Measurements from ENCODE around the gene OR2A25.
"Not testable (repeated sequence)": the region's sequence is repeated elsewhere in the genome, so short reads cannot be mapped to it uniquely, and the experiment has no call there.

OR2A25 gene

DNA sequence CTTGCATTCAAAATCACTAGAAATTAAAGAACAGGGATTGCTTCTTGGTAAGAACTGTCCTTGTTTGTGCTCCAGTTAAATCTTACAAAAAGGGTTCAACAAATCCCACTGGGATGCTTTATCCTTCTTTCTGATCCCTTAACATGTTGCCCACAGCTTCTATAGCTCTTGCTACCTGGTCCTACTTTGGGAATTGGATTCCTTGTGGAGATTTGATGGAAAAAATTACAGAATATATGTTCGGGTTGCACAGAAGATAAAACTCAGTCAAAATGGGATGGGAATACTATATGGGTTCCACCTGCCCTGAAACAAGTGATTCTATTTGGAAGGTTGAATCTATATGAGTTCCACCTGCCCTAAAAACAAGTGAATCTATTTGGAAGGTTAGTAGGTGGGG, at the start of gene OR2A25:
OR2A25 (plus strand) TSS at position 301 of the 400 bp plus-strand sequence. CDS start 4,409 bp downstream, outside the sequence.
- no peak for DNase-seq (ENCODE audit: low spot score)

GRCh38 chr7:144020340-144020739, 49.3 kb upstream of the OR2A25 start:
- no peak for DNase-seq (ENCODE audit: low spot score)

DNA sequence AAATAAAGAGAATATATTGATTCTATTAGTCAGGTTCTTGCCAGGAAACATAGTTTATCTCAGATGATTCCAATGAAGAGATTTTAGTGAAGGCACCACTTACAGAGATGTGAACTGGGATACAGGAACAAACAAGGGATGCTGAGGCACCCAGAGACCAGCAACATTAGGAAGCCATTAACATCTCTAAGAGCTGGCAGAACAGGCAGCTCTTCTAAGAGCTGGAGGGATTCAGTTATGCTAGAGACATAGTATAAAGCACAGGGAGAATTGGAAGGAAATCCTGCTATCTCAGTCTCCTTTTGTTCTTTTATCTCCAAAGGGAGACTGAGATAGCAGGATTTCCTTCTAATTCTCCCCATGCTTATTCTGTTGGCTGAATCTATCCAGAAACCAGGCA, 47.4 kb upstream of the OR2A25 start:
- no peak for DNase-seq (ENCODE audit: low spot score)

DNA sequence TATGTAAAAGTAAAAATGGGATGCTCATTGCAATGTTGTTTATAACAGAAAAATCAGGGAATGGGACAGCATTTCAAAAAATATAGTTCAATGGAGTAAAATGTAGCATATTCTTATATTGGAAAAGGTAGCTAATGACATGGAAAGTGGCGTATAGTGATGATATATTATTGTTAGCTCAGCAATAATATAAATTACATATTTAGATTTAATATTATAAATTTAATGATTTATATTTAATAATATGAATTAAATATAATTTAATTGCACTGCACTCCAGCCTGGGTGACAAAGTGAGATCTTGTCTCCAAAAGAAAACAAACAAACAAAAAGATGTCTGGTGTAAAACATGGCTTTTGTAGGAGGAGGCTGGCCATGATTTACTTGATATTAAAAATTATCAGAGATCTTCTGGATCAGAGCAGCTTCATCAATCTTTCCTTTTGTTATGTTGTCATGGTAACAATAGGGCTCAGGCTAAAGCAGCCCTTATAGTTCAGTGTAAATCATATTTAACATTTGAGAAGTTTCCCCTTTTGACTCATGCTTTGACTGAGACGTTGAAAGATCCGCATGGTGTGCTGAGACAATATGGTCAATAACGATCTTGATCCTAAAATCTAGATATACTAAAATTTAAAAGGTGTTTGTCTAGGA, 46.3 kb upstream of the OR2A25 start:
- DNase-seq (ENCODE audit: low spot score): no peak

DNA sequence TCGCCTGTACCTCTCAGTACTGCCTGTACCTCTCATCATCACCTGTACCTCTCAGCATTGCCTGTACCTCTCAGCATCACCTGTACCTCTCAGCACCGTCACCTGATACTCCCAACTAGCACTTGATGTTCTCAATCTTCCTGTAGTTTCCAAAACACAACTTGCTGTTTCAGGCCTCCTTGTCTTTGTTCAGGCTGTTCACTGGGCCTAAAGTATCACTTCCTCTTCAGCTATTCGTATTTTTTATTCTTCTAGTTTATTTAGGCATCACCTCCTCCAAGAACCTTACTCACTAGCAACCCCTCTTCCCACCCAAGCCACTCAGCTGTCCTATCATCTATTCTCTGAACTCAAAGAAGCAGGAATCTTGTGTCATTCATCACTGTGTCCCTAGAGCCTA, 45.4 kb upstream of the OR2A25 start:
- DNase-seq (ENCODE audit: low spot score): no peak

DNA sequence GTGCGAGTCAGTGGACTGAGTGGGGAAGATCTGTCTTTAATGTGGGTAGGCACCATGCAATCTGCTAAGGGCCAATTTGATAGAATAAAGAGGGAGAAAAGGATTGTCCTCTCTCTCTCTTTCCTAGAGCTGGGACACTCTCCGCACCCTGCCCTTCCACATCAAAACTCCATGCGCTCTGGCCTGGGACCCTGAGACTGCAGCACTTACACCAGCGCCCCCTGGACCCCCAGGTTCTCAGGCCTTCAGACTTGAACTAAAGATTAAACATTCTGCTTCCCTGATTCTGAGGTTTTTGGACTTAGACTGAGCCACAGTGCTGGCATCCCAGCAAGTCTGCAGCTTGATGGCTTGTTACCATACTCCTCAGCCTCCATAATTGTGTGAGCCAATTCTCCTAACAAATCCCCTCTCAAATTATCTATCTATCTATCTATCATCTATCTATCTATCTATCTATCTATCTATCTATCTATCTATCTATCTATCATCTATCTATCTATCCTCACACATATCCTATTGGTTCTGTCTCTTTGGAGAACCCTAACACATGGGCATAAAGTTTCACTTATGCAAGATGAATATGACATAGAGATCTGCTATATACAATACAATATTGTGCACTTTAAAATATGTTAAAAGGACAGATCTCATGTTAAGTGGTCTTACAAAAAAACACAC, 43.3 kb upstream of the OR2A25 start:
- no peak for DNase-seq (ENCODE audit: low spot score)

- DNase-seq (ENCODE audit: low spot score): no peak
These were observed 42.5 kb upstream of the OR2A25 start for GRCh38 chr7:144027070-144027469.

GRCh38 chr7:144027974-144028373, 41.6 kb upstream of the OR2A25 start:
- DNase-seq (ENCODE audit: low spot score): no peak

- no peak for DNase-seq (ENCODE audit: low spot score)
These were observed 41.1 kb upstream of the OR2A25 start for GRCh38 chr7:144028547-144028946.

GRCh38 chr7:144032516-144032915, 37.1 kb upstream of the OR2A25 start:
- no peak for DNase-seq (ENCODE audit: low spot score)

DNA sequence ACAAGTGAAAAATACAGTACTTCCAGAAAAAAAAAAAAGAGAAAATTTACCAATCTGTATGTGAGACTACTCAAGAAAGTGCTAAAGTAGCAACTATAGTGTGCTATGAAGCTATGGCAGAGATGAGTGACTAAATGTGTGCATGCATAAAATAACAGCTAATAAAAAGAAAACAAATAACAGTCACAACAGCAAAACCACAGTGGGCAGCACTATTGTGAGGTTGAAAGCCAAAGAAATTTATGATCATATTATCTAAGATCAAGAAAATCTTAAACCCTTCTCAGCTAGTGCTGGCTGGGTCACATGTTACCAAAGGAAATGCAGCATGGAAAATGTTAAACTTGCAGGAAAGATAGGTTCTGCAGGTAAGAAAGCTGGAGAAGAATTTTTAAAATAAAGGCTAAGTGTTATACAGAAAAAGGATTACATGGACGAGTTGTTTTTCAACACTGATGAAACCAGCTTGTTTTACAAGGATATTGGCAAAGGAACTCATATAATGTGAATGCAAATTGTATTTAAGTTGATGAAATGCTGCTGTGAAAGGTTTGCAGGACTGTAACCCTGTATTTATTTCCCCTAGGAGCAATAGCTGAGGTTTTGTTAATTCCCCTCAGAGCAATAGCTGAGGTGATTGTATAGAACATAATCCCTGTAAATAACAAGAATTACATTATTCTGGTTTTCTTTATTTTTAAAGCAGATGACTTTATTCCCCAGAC, 36.5 kb upstream of the OR2A25 start:
- DNase-seq (ENCODE audit: low spot score): no peak

- DNase-seq (ENCODE audit: low spot score): no peak
These were observed 34.2 kb upstream of the OR2A25 start for GRCh38 chr7:144035385-144035784.

DNA sequence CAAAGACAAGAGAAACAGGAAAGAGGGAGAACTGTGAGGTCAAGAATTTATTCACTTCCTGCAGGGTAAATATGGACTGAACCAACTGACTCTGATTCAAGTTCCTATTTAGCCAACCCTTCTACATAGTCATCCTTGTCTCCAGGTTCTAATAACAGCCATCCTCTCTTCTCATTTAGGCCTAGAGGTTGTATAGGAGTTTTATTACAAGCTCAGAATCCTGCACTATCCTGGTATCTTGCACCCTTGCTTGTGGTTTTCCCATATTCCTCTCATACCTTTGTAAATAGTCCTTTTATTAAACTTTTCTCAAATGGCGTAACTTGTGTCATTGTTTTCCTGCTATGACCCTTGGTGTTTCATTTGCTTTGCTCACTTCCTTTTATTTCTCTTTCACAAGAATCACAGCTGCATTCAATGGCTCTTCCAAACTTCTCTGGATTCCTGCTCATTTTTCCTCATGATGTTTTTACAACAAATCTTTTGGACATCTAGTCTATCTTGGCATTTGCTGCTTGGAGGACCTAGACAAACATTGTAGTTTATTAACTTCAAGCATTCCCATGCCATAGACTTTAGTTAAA, 33.2 kb upstream of the OR2A25 start:
- no peak for DNase-seq (ENCODE audit: low spot score)

GRCh38 chr7:144037414-144038035, 32.1 kb upstream of the OR2A25 start:
- DNase-seq (ENCODE audit: low spot score): no peak

DNA sequence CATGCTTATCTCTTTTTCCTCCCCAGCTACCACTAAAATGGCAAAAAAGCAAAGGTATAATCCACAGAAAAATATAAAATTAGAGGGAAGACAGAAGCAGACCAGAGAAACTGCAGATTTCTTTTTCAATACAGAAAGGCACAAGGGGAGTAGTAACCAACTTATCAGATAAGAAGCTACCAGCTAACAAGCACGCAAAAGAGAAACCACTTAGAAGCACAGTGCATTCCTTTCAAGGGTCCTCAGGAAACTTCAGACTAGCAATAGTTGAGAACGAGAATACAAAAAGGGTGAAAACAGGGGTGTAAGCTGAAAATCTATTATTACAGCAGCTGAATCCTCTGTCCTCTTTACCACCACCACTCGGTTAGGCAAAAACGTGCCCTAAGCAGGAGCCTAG, 30.7 kb upstream of the OR2A25 start:
- DNase-seq (ENCODE audit: low spot score): no peak

GRCh38 chr7:144048648-144049047, 21.0 kb upstream of the OR2A25 start, which contains the start of gene OR2A5:
Gene OR2A5 (plus strand): TSS chr7:144048948. CDS start chr7:144050402, 1,454 bp downstream.
- no peak for DNase-seq (ENCODE audit: low spot score)

DNA sequence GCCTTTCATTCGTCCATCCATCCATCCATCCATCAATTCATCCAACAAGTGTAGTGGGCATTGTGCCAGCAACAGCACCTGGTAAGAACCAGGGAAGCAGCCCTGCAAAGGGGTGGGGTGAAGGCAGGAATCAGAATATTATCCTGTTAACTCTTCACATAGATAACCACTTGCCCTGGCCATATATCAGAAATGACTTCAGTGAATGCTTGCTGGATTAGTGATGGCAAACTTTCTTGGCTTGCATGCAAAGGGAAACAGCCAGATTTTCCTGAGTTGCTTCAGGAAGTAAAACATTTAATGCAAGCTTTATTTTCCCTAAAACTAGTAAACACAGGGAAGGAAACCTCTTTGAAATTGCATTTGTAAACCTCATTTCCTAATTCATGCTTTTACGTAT, 20.1 kb upstream of the OR2A25 start:
- DNase-seq (ENCODE audit: low spot score): no peak

GRCh38 chr7:144050093-144050492, 19.5 kb upstream of the OR2A25 start:
- no peak for DNase-seq (ENCODE audit: low spot score)

GRCh38 chr7:144050884-144051283, 18.7 kb upstream of the OR2A25 start:
- not testable (repeated sequence) for DNase-seq (ENCODE audit: low spot score)

GRCh38 chr7:144057954-144058353, 11.7 kb upstream of the OR2A25 start:
- DNase-seq (ENCODE audit: low spot score): no peak

DNA sequence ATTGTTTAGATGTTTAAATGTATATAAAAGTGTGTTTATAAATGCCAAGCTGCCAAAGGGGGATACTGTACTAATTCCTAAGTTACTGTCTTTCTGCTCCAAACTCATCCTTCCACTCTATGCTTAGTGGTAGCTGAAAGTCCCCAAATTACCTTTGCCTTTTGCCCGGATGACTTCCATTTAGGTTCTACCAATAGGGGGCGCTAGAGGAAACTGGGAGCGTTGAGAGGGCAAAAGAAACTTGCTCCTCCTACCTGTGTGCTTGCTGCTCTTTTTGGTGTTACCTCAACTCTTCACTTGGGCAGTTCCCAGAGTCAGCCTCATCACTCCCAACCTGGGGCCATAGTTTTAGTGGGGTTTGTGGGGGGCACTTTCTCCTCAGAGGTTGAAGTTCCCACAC, 5.9 kb upstream of the OR2A25 start:
- peak; percentile 35 for DNase-seq (ENCODE audit: low spot score)

DNA sequence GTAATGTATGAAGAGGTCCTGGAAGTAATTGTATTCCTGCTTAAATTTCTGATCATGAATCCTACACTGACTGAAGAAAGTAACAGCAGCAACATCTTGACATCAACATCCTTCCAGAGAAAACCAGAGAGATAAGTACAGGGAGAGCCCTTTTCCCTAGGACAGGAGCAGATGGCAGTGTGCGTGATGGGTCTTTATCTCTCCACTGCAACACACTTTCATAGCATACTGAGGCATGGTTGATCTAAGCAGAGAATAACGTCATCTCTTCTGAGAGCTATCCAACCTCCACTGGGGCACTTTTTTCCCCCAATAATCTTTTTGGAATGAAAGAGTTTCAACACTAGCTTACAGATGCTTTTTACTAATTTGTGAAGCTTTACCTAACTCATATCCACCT, 342 bp downstream of the OR2A25 start:
- no peak for DNase-seq (ENCODE audit: low spot score)
